HG02642 (cell line): ENCODE data around the gene PIK3R6.

Experiments used
- ATAC-seq: cut with Tn5 transposase; IDR thresholded peaks from one replicate; pipeline ENCODE4 v1.9.1; 2021; ENCODE audit warnings: mild to moderate bottlenecking; ENCODE audit not compliant: unreplicated experiment, poor library complexity

PIK3R6 gene

GRCh38 chr17:8875957-8876356 is 8.5 kb upstream of the PIK3R6 start:
- no peak for ATAC-seq

GRCh38 chr17:8875436-8875835 is 8.0 kb upstream of the PIK3R6 start:
- no peak for ATAC-seq

GRCh38 chr17:8873801-8874715 is 6.6 kb upstream of the PIK3R6 start:
- no peak for ATAC-seq

GRCh38 chr17:8872705-8873435 is 5.4 kb upstream of the PIK3R6 start:
- no peak for ATAC-seq

GRCh38 chr17:8872036-8872704 is 4.7 kb upstream of the PIK3R6 start:
- no peak for ATAC-seq

- no peak for ATAC-seq
These were observed 3.7 kb upstream of the PIK3R6 start for GRCh38 chr17:8871081-8871581.

- no peak for ATAC-seq
These were observed 3.0 kb upstream of the PIK3R6 start for GRCh38 chr17:8870406-8871040.

- no peak for ATAC-seq
These were observed 1.8 kb upstream of the PIK3R6 start for GRCh38 chr17:8869114-8869815.

GRCh38 chr17:8868529-8868951 is 1.1 kb upstream of the PIK3R6 start:
- no peak for ATAC-seq

- ATAC-seq, result no peak
These were observed 618 bp upstream of the PIK3R6 start for GRCh38 chr17:8868092-8868491.

GRCh38 chr17:8865811-8866210 is 1.7 kb downstream of the PIK3R6 start:
- ATAC-seq, result no peak

GRCh38 chr17:8865385-8865784 is 2.1 kb downstream of the PIK3R6 start:
- ATAC-seq, result no peak

GRCh38 chr17:8862213-8863056 is 5.0 kb downstream of the PIK3R6 start:
- ATAC-seq, result no peak

GRCh38 chr17:8861495-8862181 is 5.8 kb downstream of the PIK3R6 start:
- ATAC-seq, result no peak

GRCh38 chr17:8859804-8860430 is 7.6 kb downstream of the PIK3R6 start:
- ATAC-seq, result no peak

GRCh38 chr17:8859027-8859803 is 8.3 kb downstream of the PIK3R6 start:
- ATAC-seq, result no peak

- peak; percentile 58 for ATAC-seq
These were observed 9.6 kb downstream of the PIK3R6 start for GRCh38 chr17:8857919-8858318.
